H9 (cell line): ENCODE measurements around the gene TMEFF2. TPM values are rescaled to one million over a fixed set of nuclear protein-coding genes. Genes with fewer than 3 reads are reported as not detected.

Experiments
- DNase-seq: peaks from one replicate; pipeline ENCODE4 v3.0.0-alpha.2; 2017
- H2AFZ ChIP-seq: one replicate; pipeline ENCODE4 v1.6.1; 2013; ENCODE audit warnings: mild to moderate bottlenecking, low read length, control low read depth, moderate library complexity
- H2AK5ac ChIP-seq: 2 replicates; pipeline ENCODE4 v1.6.1; 2013; ENCODE audit warnings: low read length, control low read depth, mixed read lengths; ENCODE audit not compliant: insufficient read length
- H2BK120ac ChIP-seq: one replicate; pipeline ENCODE4 v1.6.1; 2013; ENCODE audit warnings: low read depth, mild to moderate bottlenecking, low read length, control low read depth, inconsistent platforms; ENCODE audit not compliant: poor library complexity, severe bottlenecking
- H2BK12ac ChIP-seq: 2 replicates; pipeline ENCODE4 v1.6.1; 2013; ENCODE audit warnings: low read length, control low read depth, mixed read lengths, low read depth; ENCODE audit not compliant: insufficient read length
- H2BK15ac ChIP-seq: 2 replicates; pipeline ENCODE4 v1.6.1; 2013; ENCODE audit warnings: low read depth, low read length, control low read depth
- H2BK20ac ChIP-seq: one replicate; pipeline ENCODE4 v1.6.1; 2013; ENCODE audit warnings: low read depth, mild to moderate bottlenecking, low read length, control low read depth, inconsistent platforms; ENCODE audit not compliant: poor library complexity, severe bottlenecking
- H2BK5ac ChIP-seq: 2 replicates; pipeline ENCODE4 v1.6.1; 2013; ENCODE audit warnings: low read length, control low read depth, mixed read lengths; ENCODE audit not compliant: insufficient read length
- H3K14ac ChIP-seq: 2 replicates; pipeline ENCODE4 v1.6.1; 2013; ENCODE audit warnings: low read length, control low read depth; ENCODE audit not compliant: insufficient read depth
- H3K18ac ChIP-seq: 2 replicates; pipeline ENCODE4 v1.6.1; 2013; ENCODE audit warnings: low read depth, mild to moderate bottlenecking, mixed read lengths, low read length, control low read depth; ENCODE audit not compliant: insufficient read length
- H3K23ac ChIP-seq: 2 replicates; pipeline ENCODE4 v1.6.1; 2013; ENCODE audit warnings: low read length, control low read depth, mixed read lengths, low read depth; ENCODE audit not compliant: insufficient read length
- H3K23me2 ChIP-seq: 2 replicates; pipeline ENCODE4 v1.6.1; 2013; ENCODE audit warnings: low read depth, mild to moderate bottlenecking, mixed read lengths, low read length, control low read depth; ENCODE audit not compliant: insufficient read length, poor library complexity, severe bottlenecking
- H3K27ac ChIP-seq: 2 replicates; pipeline ENCODE4 v1.5.1; 2013; ENCODE audit warnings: low read length, control low read depth, mixed read lengths, low read depth; ENCODE audit not compliant: insufficient read length
- H3K27me3 ChIP-seq: 2 replicates; pipeline ENCODE4 v1.6.1; 2013; ENCODE audit warnings: low read length, control low read depth, inconsistent platforms; ENCODE audit not compliant: insufficient read depth
- H3K4ac ChIP-seq: 2 replicates; pipeline ENCODE4 v1.6.1; 2013; ENCODE audit warnings: low read depth, mild to moderate bottlenecking, control low read depth, inconsistent platforms, low read length, moderate library complexity
- H3K4me1 ChIP-seq: 2 replicates; pipeline ENCODE4 v1.6.1; 2013; ENCODE audit warnings: low read length, control low read depth, inconsistent platforms; ENCODE audit not compliant: insufficient read depth
- H3K4me2 ChIP-seq: 2 replicates; pipeline ENCODE4 v1.6.1; 2013; ENCODE audit warnings: low read length, control low read depth, mixed read lengths; ENCODE audit not compliant: insufficient read length, insufficient read depth
- H3K56ac ChIP-seq: 2 replicates; pipeline ENCODE4 v1.6.1; 2013; ENCODE audit warnings: low read depth, mild to moderate bottlenecking, mixed read lengths, low read length, control low read depth; ENCODE audit not compliant: insufficient read length
- H3K79me1 ChIP-seq: 2 replicates; pipeline ENCODE4 v1.6.1; 2013; ENCODE audit warnings: low read depth, mild to moderate bottlenecking, moderate library complexity, low read length, control low read depth, inconsistent platforms; ENCODE audit not compliant: insufficient read depth, poor library complexity, severe bottlenecking
- H3K79me2 ChIP-seq: 2 replicates; pipeline ENCODE4 v1.6.1; 2013; ENCODE audit warnings: low read length, control low read depth, inconsistent platforms; ENCODE audit not compliant: insufficient read depth
- H3K9ac ChIP-seq: 2 replicates; pipeline ENCODE4 v1.6.1; 2013; ENCODE audit warnings: low read length, control low read depth, mixed read lengths; ENCODE audit not compliant: insufficient read length; ENCODE audit errors: extremely low read depth
- H3K9me3 ChIP-seq: one replicate; pipeline ENCODE4 v1.6.1; 2013; ENCODE audit warnings: low read depth, low read length, inconsistent platforms; ENCODE audit not compliant: control insufficient read depth
- H3T11ph ChIP-seq: one replicate; pipeline ENCODE4 v1.6.1; 2013; ENCODE audit warnings: mild to moderate bottlenecking, low read length, control low read depth, inconsistent platforms
- H4K20me1 ChIP-seq: one replicate; pipeline ENCODE4 v1.6.1; 2013; ENCODE audit not compliant: control insufficient read depth, insufficient read length, insufficient read depth
- H4K5ac ChIP-seq: 2 replicates; pipeline ENCODE4 v1.6.1; 2013; ENCODE audit warnings: low read depth, mild to moderate bottlenecking, mixed read lengths, low read length, control low read depth; ENCODE audit not compliant: insufficient read length
- H4K8ac ChIP-seq: replicated peaks from 2 replicates; pipeline ENCODE4 v1.6.1; 2013; ENCODE audit warnings: low read length, control low read depth, mixed read lengths, low read depth; ENCODE audit not compliant: insufficient read length
- H4K91ac ChIP-seq: 2 replicates; pipeline ENCODE4 v1.6.1; 2013; ENCODE audit warnings: low read depth, mild to moderate bottlenecking, moderate library complexity, mixed read lengths, low read length, control low read depth; ENCODE audit not compliant: insufficient read length
- H3K27ac Mint-ChIP-seq, 3 experiments: 2 replicates in 2 of 3; 3 replicates in 1 of 3; pipeline ENCODE4 v1.8.0; 2020 to 2021; ENCODE audit warnings: mixed read lengths in 3 of 3, mild to moderate bottlenecking in 1 of 3, moderate library complexity in 1 of 3
- H3K27me3 Mint-ChIP-seq: 2 replicates; pipeline ENCODE4 v1.8.0; 2021; ENCODE audit warnings: low read depth, mild to moderate bottlenecking, moderate library complexity, mixed read lengths
- H3K36me3 Mint-ChIP-seq, 3 experiments: 2 replicates in 2 of 3; 3 replicates in 1 of 3; pipeline ENCODE4 v1.8.0; 2020 to 2021; ENCODE audit warnings: low read depth in 3 of 3, mixed read lengths in 3 of 3; ENCODE audit not compliant: insufficient read depth in 1 of 3
- H3K4me1 Mint-ChIP-seq, 2 experiments: 2 replicates each; pipeline ENCODE4 v1.8.0; 2020; ENCODE audit warnings: mixed read lengths in 2 of 2
- H3K4me3 Mint-ChIP-seq, 2 experiments: 2 replicates in 1 of 2; 3 replicates in 1 of 2; pipeline ENCODE4 v1.8.0; 2020 to 2021; ENCODE audit warnings: mild to moderate bottlenecking in 2 of 2, mixed read lengths in 2 of 2, moderate library complexity in 1 of 2
- H3K9me3 Mint-ChIP-seq, 2 experiments: 2 replicates in 1 of 2; 3 replicates in 1 of 2; pipeline ENCODE4 v1.8.0; 2020; ENCODE audit warnings: mild to moderate bottlenecking in 2 of 2, mixed read lengths in 2 of 2, moderate library complexity in 1 of 2
- WGBS: extraction: QIAGEN DNeasy Blood & Tissue Kit; methylation state at CpG from one replicate; pipeline ENCODE4 v1.1.7; 2013; ENCODE audit warnings: missing lambda C conversion rate, low lambda C conversion rate, mixed read lengths; ENCODE audit not compliant: insufficient read length; ENCODE audit errors: extremely low coverage; 5-methylcytosine and 5-hydroxymethylcytosine counted together
- total RNA-seq: library from RNA; stranded (reverse); gene quantifications from 2 replicates; pipeline ENCODE4 v1.2.1, GENCODE V29; 2021
- TF ChIP-seq, protein P1 (sequence below): fragments of 200-600 bp; sonication (generic); conservative IDR thresholded peaks from 3 replicates; pipeline ENCODE4 v1.8.0; 2021; ENCODE audit warnings: antibody characterized with exemption, mild to moderate bottlenecking

Gene TMEFF2
- total RNA-seq, 1 experiment from 2014 or later, result 0.39 TPM

DNA sequence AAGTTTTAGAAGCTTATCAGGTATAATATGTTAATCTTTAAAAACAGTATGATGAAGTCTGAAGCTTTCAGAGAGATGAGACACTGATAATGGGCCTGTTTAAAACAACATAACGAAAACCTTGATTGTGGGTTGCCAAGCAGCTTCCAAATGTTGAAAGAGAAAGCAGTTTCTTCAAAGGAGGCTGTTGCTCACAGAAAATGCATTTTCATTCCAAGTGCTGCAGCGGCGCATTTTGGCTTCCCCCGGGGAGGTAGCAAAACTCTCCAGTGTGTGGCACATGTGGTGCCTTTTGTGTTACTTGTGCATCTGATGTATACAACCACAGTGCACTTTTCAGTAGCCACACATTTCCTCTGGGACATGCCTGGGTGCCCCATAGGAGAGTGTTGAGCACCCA, 66.1 kb downstream of the TMEFF2 start:
- H4K8ac ChIP-seq, result no peak overlapping the region
- no peak overlapping the region for H2AFZ ChIP-seq
- H2BK120ac ChIP-seq, result no peak overlapping the region
- no peaks in the 10 kb centered on the region for H4K20me1 ChIP-seq
- H3K27ac ChIP-seq, result no peak overlapping the region
- Mint-ChIP-seq H3K4me3 (no peak overlapping the region), H3K36me3 (no peaks in the 10 kb centered on the region), H3K9me3 (no peaks in the 10 kb centered on the region; a peak in 1 of 5 replicates), H3K27me3 (peaks cover 1% of the 10 kb centered on the region; the same call in 1 of the 2 replicates), H3K4me1 (peaks cover 20% of the 10 kb centered on the region in 2 experiments), H3K27ac (no peak overlapping the region; a peak in 1 of 7 replicates)
- no peaks in the 10 kb centered on the region for H3K27me3 ChIP-seq
- H3K79me2 ChIP-seq, result no peaks in the 10 kb centered on the region
- H4K91ac ChIP-seq, result no peak overlapping the region
- no peak overlapping the region for H3T11ph ChIP-seq
- H2AK5ac ChIP-seq, result no peak overlapping the region
- no peaks in the 10 kb centered on the region for H3K9me3 ChIP-seq
- H4K5ac ChIP-seq, result no peak overlapping the region
- H3K79me1 ChIP-seq, result no peaks in the 10 kb centered on the region
- H2BK15ac ChIP-seq, result no peak overlapping the region
- TF ChIP-seq, protein P1, sequence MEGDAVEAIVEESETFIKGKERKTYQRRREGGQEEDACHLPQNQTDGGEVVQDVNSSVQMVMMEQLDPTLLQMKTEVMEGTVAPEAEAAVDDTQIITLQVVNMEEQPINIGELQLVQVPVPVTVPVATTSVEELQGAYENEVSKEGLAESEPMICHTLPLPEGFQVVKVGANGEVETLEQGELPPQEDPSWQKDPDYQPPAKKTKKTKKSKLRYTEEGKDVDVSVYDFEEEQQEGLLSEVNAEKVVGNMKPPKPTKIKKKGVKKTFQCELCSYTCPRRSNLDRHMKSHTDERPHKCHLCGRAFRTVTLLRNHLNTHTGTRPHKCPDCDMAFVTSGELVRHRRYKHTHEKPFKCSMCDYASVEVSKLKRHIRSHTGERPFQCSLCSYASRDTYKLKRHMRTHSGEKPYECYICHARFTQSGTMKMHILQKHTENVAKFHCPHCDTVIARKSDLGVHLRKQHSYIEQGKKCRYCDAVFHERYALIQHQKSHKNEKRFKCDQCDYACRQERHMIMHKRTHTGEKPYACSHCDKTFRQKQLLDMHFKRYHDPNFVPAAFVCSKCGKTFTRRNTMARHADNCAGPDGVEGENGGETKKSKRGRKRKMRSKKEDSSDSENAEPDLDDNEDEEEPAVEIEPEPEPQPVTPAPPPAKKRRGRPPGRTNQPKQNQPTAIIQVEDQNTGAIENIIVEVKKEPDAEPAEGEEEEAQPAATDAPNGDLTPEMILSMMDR, result no peak
- H2BK5ac ChIP-seq, result peak overlapping the region; percentile 3
- no peak overlapping the region for H3K18ac ChIP-seq
- H2BK12ac ChIP-seq, result no peak overlapping the region
- no peaks in the 10 kb centered on the region; the same call in 1 of the 2 replicates for H3K4me1 ChIP-seq
- no peak overlapping the region for H3K4ac ChIP-seq
- no peak overlapping the region for H3K56ac ChIP-seq
- H3K14ac ChIP-seq, result no peak overlapping the region
- H2BK20ac ChIP-seq, result no peak overlapping the region
- no peak overlapping the region for H3K23ac ChIP-seq
- no CpG with 5 or more reads among the region's 4 CpGs for WGBS
- no peak for DNase-seq
- H3K23me2 ChIP-seq, result no peaks in the 10 kb centered on the region
- no peak overlapping the region for H3K4me2 ChIP-seq
- no peak overlapping the region for H3K9ac ChIP-seq
